Neural cell (in vitro differentiated cells): Measurements from ENCODE around the gene CCDC12. TPM values are rescaled to one million over a fixed set of nuclear protein-coding genes. Genes with fewer than 3 reads are reported as not detected.

Experiments
- H2AFZ ChIP-seq: fragments of 200-600, 300-800 bp; sonication (generic), shearing (Covaris generic); 2 replicates; pipeline ENCODE4 v1.6.0; 2014; ENCODE audit warnings: low read depth, mild to moderate bottlenecking, antibody characterized with exemption, low read length, moderate library complexity
- H3F3A ChIP-seq: fragments of 200-600 bp; shearing (Covaris generic); 2 replicates; pipeline ENCODE4 v1.6.1; 2016; ENCODE audit warnings: mild to moderate bottlenecking, moderate library complexity, mixed read lengths, antibody characterized with exemption, low read length; ENCODE audit not compliant: insufficient read depth, poor library complexity, severe bottlenecking
- H3K27ac ChIP-seq: fragments of 200-600, 300-800 bp; sonication (generic), shearing (Covaris generic); 2 replicates; pipeline ENCODE4 v1.5.1; 2014; ENCODE audit warnings: mild to moderate bottlenecking, low read length, moderate library complexity
- H3K27me3 ChIP-seq: fragments of 300-800, 200-600 bp; sonication (generic), shearing (Covaris generic); 2 replicates; pipeline ENCODE4 v1.6.0; 2014; ENCODE audit warnings: mild to moderate bottlenecking, low read depth, low read length, moderate library complexity; ENCODE audit not compliant: insufficient read depth
- H3K36me3 ChIP-seq: fragments of 300-800, 200-600 bp; sonication (generic), shearing (Covaris generic); 2 replicates; pipeline ENCODE4 v1.5.1; 2014; ENCODE audit warnings: mild to moderate bottlenecking, antibody characterized with exemption, low read length, moderate library complexity; ENCODE audit not compliant: insufficient read depth
- H3K4me2 ChIP-seq: fragments of 300-800, 200-600 bp; sonication (generic), shearing (Covaris generic); 2 replicates; pipeline ENCODE4 v1.6.0; 2014; ENCODE audit warnings: mild to moderate bottlenecking, low read length
- H3K4me3 ChIP-seq: fragments of 300-800, 200-600 bp; sonication (generic), shearing (Covaris generic); 2 replicates; pipeline ENCODE4 v1.5.1; 2014; ENCODE audit warnings: mild to moderate bottlenecking, low read length, moderate library complexity
- H3K79me2 ChIP-seq: fragments of 200-600 bp; shearing (Covaris generic); replicated peaks from 2 replicates; pipeline ENCODE4 v1.6.0; 2014; ENCODE audit warnings: mild to moderate bottlenecking, low read length, moderate library complexity; ENCODE audit not compliant: insufficient read depth
- H3K9ac ChIP-seq: fragments of 300-800, 200-600 bp; sonication (generic), shearing (Covaris generic); 2 replicates; pipeline ENCODE4 v1.6.1; 2016; ENCODE audit warnings: mild to moderate bottlenecking, low read length, mixed read lengths
- H3K9me2 ChIP-seq: fragments of 200-600 bp; shearing (Covaris generic); 2 replicates; pipeline ENCODE4 v1.6.1; 2016; ENCODE audit warnings: mild to moderate bottlenecking, low read length, mixed read lengths; ENCODE audit not compliant: insufficient read depth
- H3K9me3 ChIP-seq: fragments of 200-600, 300-800 bp; sonication (generic), shearing (Covaris generic); 2 replicates; pipeline ENCODE4 v1.6.1; 2016; ENCODE audit warnings: mild to moderate bottlenecking, mixed run types, low read length, moderate library complexity, mixed read lengths
- H4K20me1 ChIP-seq: fragments of 200-600 bp; shearing (Covaris generic); 2 replicates; pipeline ENCODE4 v1.6.1; 2016; ENCODE audit warnings: mild to moderate bottlenecking, mixed run types; ENCODE audit not compliant: insufficient read depth
- EP300 ChIP-seq: fragments of 450-650 bp; conservative IDR thresholded peaks from 2 replicates; pipeline ENCODE4 v1.6.1; 2014; ENCODE audit warnings: antibody characterized with exemption, mild to moderate bottlenecking, moderate library complexity; ENCODE audit not compliant: poor library complexity, severe bottlenecking
- EZH2 ChIP-seq: fragments of 200-600, 300-800 bp; shearing (Covaris generic), sonication (generic); IDR thresholded peaks from 2 replicates; pipeline ENCODE4 v1.6.1; 2014; ENCODE audit warnings: antibody characterized with exemption, low read length, borderline replicate concordance, mild to moderate bottlenecking; ENCODE audit not compliant: insufficient read depth, poor library complexity, severe bottlenecking
- MXI1 ChIP-seq: fragments of 450-650 bp; conservative IDR thresholded peaks from 2 replicates; pipeline ENCODE4 v1.6.1; 2014; ENCODE audit warnings: antibody characterized with exemption, mild to moderate bottlenecking; ENCODE audit not compliant: poor library complexity, severe bottlenecking
- POLR2AphosphoS5 ChIP-seq: IDR thresholded peaks from 2 replicates; pipeline ENCODE4 v1.6.1; 2012
- RAD21 ChIP-seq: fragments of 450-650 bp; conservative IDR thresholded peaks from 2 replicates; pipeline ENCODE4 v1.6.1; 2014; ENCODE audit warnings: antibody characterized with exemption, mild to moderate bottlenecking, moderate library complexity
- SMC3 ChIP-seq: fragments of 450-650 bp; conservative IDR thresholded peaks from 2 replicates; pipeline ENCODE4 v1.6.1; 2014; ENCODE audit warnings: antibody characterized with exemption, mild to moderate bottlenecking, moderate library complexity; ENCODE audit not compliant: poor library complexity
- TAF1 ChIP-seq: IDR thresholded peaks from 2 replicates; pipeline ENCODE4 v1.6.1; 2012; ENCODE audit warnings: low read depth
- polyA plus RNA-seq: library from polyadenylated mRNA; depleted of rRNA; stranded (reverse); fragments of >200 nt; gene quantifications from 2 replicates; pipeline ENCODE4 v1.2.3, GENCODE V29; 2014
- TF ChIP-seq, protein P1 (sequence below): fragments of 450-650 bp; IDR thresholded peaks from 2 replicates; pipeline ENCODE4 v1.5.1; 2014; ENCODE audit warnings: antibody characterized with exemption, mild to moderate bottlenecking, moderate library complexity; ENCODE audit not compliant: poor library complexity, severe bottlenecking
- TF ChIP-seq, protein P2 (sequence below): IDR thresholded peaks from 2 replicates; pipeline ENCODE4 v1.6.1; 2012; ENCODE audit warnings: borderline replicate concordance

Gene CCDC12
- polyA plus RNA-seq, 1 donor from 2014 or later = 46.4 TPM

DNA sequence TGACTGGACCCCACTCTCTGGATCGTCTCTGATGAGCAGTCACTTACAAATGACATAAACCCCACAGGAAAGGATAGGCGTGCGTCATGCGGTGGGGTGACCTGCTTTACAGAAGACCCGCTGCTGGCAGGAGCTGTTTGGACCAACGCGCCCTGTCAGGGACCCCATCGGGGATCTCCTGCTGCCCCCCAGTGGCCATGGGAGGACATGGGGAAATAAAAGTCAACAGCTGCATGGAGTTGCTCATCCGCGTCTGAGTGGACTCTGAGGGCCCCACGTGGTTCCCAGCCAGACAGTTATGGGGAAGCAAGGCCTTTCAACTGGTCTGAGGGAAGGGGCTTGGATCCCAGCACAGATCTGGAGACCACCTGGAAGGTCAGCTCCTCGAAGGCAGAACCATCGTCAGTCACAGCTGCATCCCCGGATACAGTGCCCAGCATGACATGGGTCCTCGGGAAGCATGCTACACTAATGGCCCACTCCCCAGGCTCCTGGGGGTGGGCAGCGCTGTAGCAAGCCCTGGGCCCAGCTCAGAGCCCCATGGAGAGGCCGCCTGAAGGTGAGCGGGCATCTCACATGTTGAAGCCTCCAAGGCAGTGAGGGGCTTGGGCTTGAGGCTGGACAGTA, 66.9 kb downstream of the CCDC12 start:
- H3K4me3 ChIP-seq = no peak overlapping the region
- no peak overlapping the region for H3K9ac ChIP-seq
- no peak overlapping the region for H3K27ac ChIP-seq
- no peak overlapping the region for H2AFZ ChIP-seq
- H3K27me3 ChIP-seq = no peaks in the 10 kb centered on the region
- no peaks in the 10 kb centered on the region for H3K9me3 ChIP-seq
- H4K20me1 ChIP-seq = no peaks in the 10 kb centered on the region
- H3K36me3 ChIP-seq = no peaks in the 10 kb centered on the region
- no peak overlapping the region for H3K4me2 ChIP-seq
- TF ChIP-seq EP300 = no peak
- no peak for TF ChIP-seq EZH2
- no peak for TF ChIP-seq MXI1
- no peak for TF ChIP-seq TAF1
- TF ChIP-seq, protein P1, sequence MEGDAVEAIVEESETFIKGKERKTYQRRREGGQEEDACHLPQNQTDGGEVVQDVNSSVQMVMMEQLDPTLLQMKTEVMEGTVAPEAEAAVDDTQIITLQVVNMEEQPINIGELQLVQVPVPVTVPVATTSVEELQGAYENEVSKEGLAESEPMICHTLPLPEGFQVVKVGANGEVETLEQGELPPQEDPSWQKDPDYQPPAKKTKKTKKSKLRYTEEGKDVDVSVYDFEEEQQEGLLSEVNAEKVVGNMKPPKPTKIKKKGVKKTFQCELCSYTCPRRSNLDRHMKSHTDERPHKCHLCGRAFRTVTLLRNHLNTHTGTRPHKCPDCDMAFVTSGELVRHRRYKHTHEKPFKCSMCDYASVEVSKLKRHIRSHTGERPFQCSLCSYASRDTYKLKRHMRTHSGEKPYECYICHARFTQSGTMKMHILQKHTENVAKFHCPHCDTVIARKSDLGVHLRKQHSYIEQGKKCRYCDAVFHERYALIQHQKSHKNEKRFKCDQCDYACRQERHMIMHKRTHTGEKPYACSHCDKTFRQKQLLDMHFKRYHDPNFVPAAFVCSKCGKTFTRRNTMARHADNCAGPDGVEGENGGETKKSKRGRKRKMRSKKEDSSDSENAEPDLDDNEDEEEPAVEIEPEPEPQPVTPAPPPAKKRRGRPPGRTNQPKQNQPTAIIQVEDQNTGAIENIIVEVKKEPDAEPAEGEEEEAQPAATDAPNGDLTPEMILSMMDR = peak; percentile 81
- TF ChIP-seq, protein P2, sequence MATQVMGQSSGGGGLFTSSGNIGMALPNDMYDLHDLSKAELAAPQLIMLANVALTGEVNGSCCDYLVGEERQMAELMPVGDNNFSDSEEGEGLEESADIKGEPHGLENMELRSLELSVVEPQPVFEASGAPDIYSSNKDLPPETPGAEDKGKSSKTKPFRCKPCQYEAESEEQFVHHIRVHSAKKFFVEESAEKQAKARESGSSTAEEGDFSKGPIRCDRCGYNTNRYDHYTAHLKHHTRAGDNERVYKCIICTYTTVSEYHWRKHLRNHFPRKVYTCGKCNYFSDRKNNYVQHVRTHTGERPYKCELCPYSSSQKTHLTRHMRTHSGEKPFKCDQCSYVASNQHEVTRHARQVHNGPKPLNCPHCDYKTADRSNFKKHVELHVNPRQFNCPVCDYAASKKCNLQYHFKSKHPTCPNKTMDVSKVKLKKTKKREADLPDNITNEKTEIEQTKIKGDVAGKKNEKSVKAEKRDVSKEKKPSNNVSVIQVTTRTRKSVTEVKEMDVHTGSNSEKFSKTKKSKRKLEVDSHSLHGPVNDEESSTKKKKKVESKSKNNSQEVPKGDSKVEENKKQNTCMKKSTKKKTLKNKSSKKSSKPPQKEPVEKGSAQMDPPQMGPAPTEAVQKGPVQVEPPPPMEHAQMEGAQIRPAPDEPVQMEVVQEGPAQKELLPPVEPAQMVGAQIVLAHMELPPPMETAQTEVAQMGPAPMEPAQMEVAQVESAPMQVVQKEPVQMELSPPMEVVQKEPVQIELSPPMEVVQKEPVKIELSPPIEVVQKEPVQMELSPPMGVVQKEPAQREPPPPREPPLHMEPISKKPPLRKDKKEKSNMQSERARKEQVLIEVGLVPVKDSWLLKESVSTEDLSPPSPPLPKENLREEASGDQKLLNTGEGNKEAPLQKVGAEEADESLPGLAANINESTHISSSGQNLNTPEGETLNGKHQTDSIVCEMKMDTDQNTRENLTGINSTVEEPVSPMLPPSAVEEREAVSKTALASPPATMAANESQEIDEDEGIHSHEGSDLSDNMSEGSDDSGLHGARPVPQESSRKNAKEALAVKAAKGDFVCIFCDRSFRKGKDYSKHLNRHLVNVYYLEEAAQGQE = no peak
- peak; percentile 77 for TF ChIP-seq RAD21
- peak; percentile 82 for TF ChIP-seq SMC3
- TF ChIP-seq POLR2AphosphoS5 = no peak
- H3K9me2 ChIP-seq = no peaks in the 10 kb centered on the region
- H3K79me2 ChIP-seq = no peaks in the 10 kb centered on the region
- no peaks in the 10 kb centered on the region for H3F3A ChIP-seq

DNA sequence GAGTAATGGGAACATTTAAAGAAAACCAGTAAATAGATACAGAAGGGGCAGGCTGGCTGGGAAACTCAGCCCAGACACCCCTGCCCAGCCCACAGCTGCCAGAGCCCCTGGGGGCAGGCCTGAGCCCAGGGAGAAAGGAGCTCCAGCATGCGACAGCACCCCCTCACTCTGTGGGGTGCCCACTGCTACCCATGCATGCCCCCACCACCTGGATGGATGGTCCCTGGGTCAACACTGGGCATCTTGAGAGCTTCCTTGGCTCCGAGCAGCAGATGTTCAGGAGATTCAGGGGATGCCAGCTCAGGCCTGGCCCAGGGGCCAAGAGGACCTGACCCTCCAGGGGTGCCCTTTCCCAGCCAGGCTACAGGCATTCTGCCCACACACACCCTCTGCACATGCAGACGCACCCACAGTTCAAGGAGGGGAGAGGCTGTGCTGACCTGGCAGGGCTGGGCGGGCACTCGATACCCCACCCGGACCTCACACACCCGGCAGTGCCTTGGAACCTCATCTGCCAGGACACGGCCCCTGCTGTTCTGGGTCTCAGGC, 67.5 kb downstream of the CCDC12 start:
- Histone ChIP-seq H3K4me2 (no peak overlapping the region), H2AFZ (no peak overlapping the region), H3K79me2 (no peaks in the 10 kb centered on the region), H3K36me3 (no peaks in the 10 kb centered on the region), H3K9me3 (no peaks in the 10 kb centered on the region), H3K9me2 (no peaks in the 10 kb centered on the region), H3K27ac (no peak overlapping the region), H3K4me3 (no peak overlapping the region), H3K27me3 (no peaks in the 10 kb centered on the region), H4K20me1 (no peaks in the 10 kb centered on the region), H3F3A (no peaks in the 10 kb centered on the region), H3K9ac (no peak overlapping the region)
- no peak for TF ChIP-seq POLR2AphosphoS5
